SJSA1 (cell line): ENCODE results near the gene PPFIA4. TPM values are rescaled to one million over a fixed set of nuclear protein-coding genes. Genes with fewer than 3 reads are reported as not detected.

ENCODE experiments used
- DNase-seq, 2 experiments: peaks; one replicate each; pipeline ENCODE4 v3.0.0-alpha.2; 2015 to 2020; ENCODE audit warnings: low spot score in 2 of 2, low read depth in 1 of 2
- H3K27ac ChIP-seq: fragments of 250-450 bp; sonication (Bioruptor Pico); 2 replicates; pipeline ENCODE4 v1.5.1; 2020; ENCODE audit warnings: mild to moderate bottlenecking, moderate library complexity
- H3K27me3 ChIP-seq: fragments of 250-450 bp; sonication (Bioruptor Pico); replicated peaks from 2 replicates; pipeline ENCODE4 v1.5.1; 2020; ENCODE audit warnings: mild to moderate bottlenecking, moderate library complexity
- H3K36me3 ChIP-seq: fragments of 250-450 bp; sonication (Bioruptor Pico); 2 replicates; pipeline ENCODE4 v1.5.1; 2020; ENCODE audit warnings: mild to moderate bottlenecking
- H3K4me1 ChIP-seq: fragments of 250-450 bp; sonication (Bioruptor Pico); replicated peaks from 2 replicates; pipeline ENCODE4 v1.6.1; 2021; ENCODE audit warnings: mild to moderate bottlenecking
- H3K4me3 ChIP-seq: fragments of 250-450 bp; sonication (Bioruptor Pico); 2 replicates; pipeline ENCODE4 v1.5.1; 2020; ENCODE audit warnings: mild to moderate bottlenecking
- H3K9me3 ChIP-seq: fragments of 250-450 bp; sonication (Bioruptor Pico); replicated peaks from 2 replicates; pipeline ENCODE4 v1.5.1; 2020; ENCODE audit warnings: mild to moderate bottlenecking
- total RNA-seq: library from RNA; depleted of rRNA; stranded (reverse); fragments of >200 nt; shearing (Covaris generic); gene quantifications from 2 replicates; pipeline ENCODE4 v1.2.3, GENCODE V29; 2014

The PPFIA4 gene
- total RNA-seq, 1 experiment from 2014 or later = not detected

DNA sequence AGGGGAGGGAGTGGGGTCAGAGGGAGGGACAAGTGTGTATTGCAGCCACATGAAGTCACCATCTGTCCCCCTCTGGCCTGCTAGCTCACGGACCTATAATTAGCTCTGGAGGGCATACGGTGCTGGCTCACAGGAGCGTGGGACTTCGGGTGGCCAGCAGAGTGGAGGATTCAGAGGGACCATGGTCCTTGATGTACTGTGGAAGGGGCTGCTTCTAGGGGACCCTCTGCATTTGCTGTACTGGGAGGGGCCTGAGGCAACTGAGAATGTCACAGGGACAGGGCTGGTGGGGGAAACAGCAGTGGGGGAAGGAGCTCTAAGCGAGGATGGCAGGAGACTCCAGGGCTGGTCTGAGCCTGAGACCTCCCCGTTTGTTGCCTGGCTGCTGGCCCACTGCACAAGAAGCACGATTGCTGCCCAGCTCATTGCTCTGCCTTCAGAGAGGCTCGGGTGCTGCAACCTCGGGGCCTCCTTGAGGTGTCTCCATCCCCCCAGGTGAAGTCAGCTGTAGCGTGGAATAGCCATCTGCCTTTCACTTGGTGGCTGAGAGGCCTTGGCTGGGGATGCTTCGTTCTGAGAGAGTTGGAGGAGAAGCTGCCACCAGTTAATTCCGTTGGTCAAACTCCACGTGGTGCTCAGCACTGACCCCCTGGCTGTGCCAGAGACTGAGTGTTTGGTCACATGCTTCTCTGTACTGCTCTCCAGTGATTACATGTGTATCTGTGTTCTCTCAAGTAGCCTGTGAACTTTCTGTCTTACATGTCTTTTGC is 2.7 kb downstream of the PPFIA4 start:
- Histone ChIP-seq H3K4me1 (peaks cover 10% of the 10 kb centered on the region), H3K9me3 (no peaks in the 10 kb centered on the region), H3K27ac (no peak overlapping the region), H3K27me3 (peaks cover 9% of the 10 kb centered on the region), H3K36me3 (peaks cover 6% of the 10 kb centered on the region), H3K4me3 (no peak overlapping the region)
- DNase-seq = no peak

DNA sequence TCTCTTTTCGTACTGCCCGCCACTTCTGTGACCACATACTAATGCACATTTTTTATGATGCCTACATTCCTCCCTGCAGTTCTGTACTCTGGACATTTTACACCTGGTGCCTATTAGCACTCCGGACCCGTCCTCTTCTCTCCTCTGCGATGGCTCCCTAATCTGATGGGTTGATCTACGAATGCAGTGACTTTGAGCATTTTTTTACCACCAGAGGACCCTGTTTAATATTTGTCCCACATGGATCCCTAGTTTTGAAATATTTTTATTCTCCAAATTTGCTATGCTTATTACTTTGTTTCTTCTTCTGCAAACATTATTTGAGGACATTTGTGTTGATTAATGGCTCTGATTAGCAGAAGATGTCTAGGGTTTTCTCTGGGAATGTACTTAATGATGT is 5.2 kb downstream of the PPFIA4 start:
- H3K27me3 ChIP-seq = peaks cover 8% of the 10 kb centered on the region
- no peak overlapping the region for H3K4me3 ChIP-seq
- H3K9me3 ChIP-seq = no peaks in the 10 kb centered on the region
- no peak overlapping the region for H3K27ac ChIP-seq
- DNase-seq = no peak
- no peaks in the 10 kb centered on the region for H3K36me3 ChIP-seq
- H3K4me1 ChIP-seq = peaks cover 4% of the 10 kb centered on the region

DNA sequence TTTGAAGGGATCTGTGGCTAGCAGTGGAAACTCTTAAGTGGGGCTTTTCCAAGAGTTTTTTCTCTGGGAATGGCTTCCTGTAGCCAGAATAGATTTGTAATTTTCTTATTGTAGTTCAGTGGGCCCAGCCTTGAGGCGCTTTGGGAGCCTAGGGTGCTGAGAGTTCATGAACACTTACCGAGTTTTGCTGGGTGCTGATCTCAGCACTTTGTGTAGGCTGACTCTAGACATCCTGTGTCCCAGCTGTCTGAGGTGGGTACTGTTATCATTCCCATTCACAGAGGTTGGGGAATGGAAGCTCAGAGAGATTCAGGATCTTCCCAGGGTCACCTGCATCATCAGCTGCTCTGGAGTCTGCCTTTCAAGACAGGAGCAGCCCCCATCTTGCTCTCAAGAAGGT is 7.0 kb downstream of the PPFIA4 start:
- H3K4me3 ChIP-seq = no peak overlapping the region

GRCh38 chr1:203033917-203034316 is 7.6 kb downstream of the PPFIA4 start:
- Histone ChIP-seq H3K27ac (no peak overlapping the region), H3K36me3 (no peaks in the 10 kb centered on the region), H3K9me3 (no peaks in the 10 kb centered on the region), H3K4me1 (peaks cover 7% of the 10 kb centered on the region), H3K4me3 (no peak overlapping the region), H3K27me3 (0 out of 2 replicates have a peak, but pooled peaks cover 4% of the 10 kb centered on the region)
- peak in 1 of 2 experiments; percentile 17 for DNase-seq

More for the DNA sequence above, 7.0 kb downstream of the PPFIA4 start:
- peaks cover 4% of the 10 kb centered on the region for H3K4me1 ChIP-seq
- 0 out of 2 replicates have a peak, but pooled peaks cover 4% of the 10 kb centered on the region for H3K27me3 ChIP-seq
- H3K9me3 ChIP-seq = no peaks in the 10 kb centered on the region
- H3K27ac ChIP-seq = no peak overlapping the region
- H3K36me3 ChIP-seq = no peaks in the 10 kb centered on the region
- DNase-seq = peak in 1 of 2 experiments; percentile 4

DNA sequence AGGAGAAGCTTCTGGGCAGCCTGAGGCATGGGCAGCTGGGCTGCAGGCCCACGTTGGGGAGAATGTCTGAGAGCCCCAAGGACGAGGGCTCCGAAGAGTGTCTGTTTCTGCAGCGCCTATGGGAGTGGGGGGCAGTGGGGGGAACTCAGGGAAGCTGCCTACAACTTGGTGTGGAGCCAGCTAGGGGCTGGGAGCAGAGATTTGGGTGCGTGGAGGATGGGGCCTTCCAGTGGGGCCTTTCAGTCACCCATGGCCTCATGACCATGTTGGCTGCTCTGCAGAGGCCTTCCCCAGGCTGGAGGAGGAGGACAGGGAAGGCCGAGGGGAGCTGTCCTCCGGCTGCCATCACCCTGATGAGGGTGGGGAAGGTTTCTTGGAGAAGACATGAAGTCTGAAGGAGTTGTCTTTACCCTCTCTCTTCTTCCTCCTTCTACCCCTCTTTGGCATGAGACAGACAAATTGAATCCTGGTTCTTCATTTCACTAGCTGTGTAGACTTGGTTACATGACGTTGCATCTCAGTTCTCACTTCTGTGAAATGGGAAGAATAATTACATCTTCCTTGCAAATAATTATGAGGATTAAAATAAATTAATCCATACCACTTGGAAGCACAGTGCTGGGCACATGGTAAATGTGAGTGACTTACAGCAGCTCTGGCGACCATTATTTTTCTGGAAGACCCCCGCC is 8.3 kb downstream of the PPFIA4 start:
- peak in 1 of 2 experiments; percentile 28 for DNase-seq
- Histone ChIP-seq H3K4me1 (peaks cover 7% of the 10 kb centered on the region), H3K4me3 (no peak overlapping the region), H3K27ac (no peak overlapping the region), H3K27me3 (0 out of 2 replicates have a peak, but pooled peaks cover 4% of the 10 kb centered on the region), H3K36me3 (no peaks in the 10 kb centered on the region), H3K9me3 (no peaks in the 10 kb centered on the region)

- H3K27me3 ChIP-seq = 0 out of 2 replicates have a peak, but pooled peaks cover 4% of the 10 kb centered on the region
- no peak overlapping the region for H3K4me3 ChIP-seq
- H3K36me3 ChIP-seq = no peaks in the 10 kb centered on the region
- no peak for DNase-seq
- H3K27ac ChIP-seq = no peak overlapping the region
- peaks cover 7% of the 10 kb centered on the region for H3K4me1 ChIP-seq
- H3K9me3 ChIP-seq = no peaks in the 10 kb centered on the region
These were observed 9.1 kb downstream of the PPFIA4 start for GRCh38 chr1:203035111-203036000.

- H3K4me1 ChIP-seq = peaks cover 7% of the 10 kb centered on the region
- H3K36me3 ChIP-seq = no peaks in the 10 kb centered on the region
- no peaks in the 10 kb centered on the region for H3K9me3 ChIP-seq
- no peak overlapping the region for H3K27ac ChIP-seq
- no peak for DNase-seq
- 0 out of 2 replicates have a peak, but pooled peaks cover 4% of the 10 kb centered on the region for H3K27me3 ChIP-seq
- no peak overlapping the region for H3K4me3 ChIP-seq
These were observed 9.8 kb downstream of the PPFIA4 start for GRCh38 chr1:203036135-203036534.

- H3K4me1 ChIP-seq = peaks cover 7% of the 10 kb centered on the region
- no peaks in the 10 kb centered on the region for H3K36me3 ChIP-seq
- no peak for DNase-seq
- no peak overlapping the region for H3K4me3 ChIP-seq
- no peak overlapping the region for H3K27ac ChIP-seq
- H3K27me3 ChIP-seq = 0 out of 2 replicates have a peak, but pooled peaks cover 4% of the 10 kb centered on the region
- H3K9me3 ChIP-seq = no peaks in the 10 kb centered on the region
These were observed 10.2 kb downstream of the PPFIA4 start for GRCh38 chr1:203036537-203036936.

DNA sequence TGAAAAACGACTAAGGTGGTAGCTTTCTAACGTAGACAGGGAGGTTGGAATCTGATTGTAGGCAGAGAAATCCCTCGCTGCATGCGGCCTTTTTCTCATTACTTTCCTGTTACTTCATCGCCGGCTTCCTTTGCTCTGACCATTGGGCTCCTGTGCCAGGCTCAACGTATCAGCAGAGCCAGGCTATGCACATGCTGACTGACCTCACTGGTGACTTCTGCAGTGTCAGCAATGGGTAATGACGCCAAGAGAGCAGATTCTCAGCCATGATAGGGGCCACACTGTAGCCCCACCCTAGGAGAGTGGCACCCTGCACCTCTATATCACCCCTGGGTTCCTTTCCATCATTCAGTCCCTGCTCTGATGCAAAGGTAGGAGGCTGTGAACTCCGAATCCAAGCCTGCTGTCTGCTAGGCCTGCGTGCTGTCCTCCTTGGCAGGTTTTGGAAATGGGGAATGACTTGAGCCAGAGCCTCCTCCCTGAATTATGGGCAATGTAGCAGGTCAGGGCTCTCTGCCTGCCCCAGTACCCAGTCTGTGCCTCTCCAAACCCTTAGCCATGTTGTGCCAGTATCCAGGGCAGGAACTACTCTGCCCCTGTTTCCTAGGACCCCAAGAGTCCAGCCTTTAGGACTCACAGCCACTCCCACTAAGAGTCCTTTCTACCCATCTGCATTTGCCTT is 11.4 kb downstream of the PPFIA4 start:
- 0 out of 2 replicates have a peak, but pooled peaks cover 4% of the 10 kb centered on the region for H3K27me3 ChIP-seq
- H3K36me3 ChIP-seq = no peaks in the 10 kb centered on the region
- H3K27ac ChIP-seq = no peak overlapping the region
- H3K9me3 ChIP-seq = no peaks in the 10 kb centered on the region
- peaks cover 7% of the 10 kb centered on the region for H3K4me1 ChIP-seq
- DNase-seq = no peak
- no peak overlapping the region for H3K4me3 ChIP-seq

- H3K9me3 ChIP-seq = no peaks in the 10 kb centered on the region
- H3K27ac ChIP-seq = no peak overlapping the region
- H3K4me1 ChIP-seq = peaks cover 7% of the 10 kb centered on the region
- no peak overlapping the region for H3K4me3 ChIP-seq
- no peaks in the 10 kb centered on the region for H3K36me3 ChIP-seq
- 0 out of 2 replicates have a peak, but pooled peaks cover 4% of the 10 kb centered on the region for H3K27me3 ChIP-seq
- DNase-seq = peak in 1 of 2 experiments; percentile 38
These were observed 12.0 kb downstream of the PPFIA4 start for GRCh38 chr1:203038217-203038741.

- DNase-seq = peak; percentile 48 to 68
- peaks cover 7% of the 10 kb centered on the region for H3K4me1 ChIP-seq
- no peaks in the 10 kb centered on the region for H3K9me3 ChIP-seq
- H3K27ac ChIP-seq = no peak overlapping the region
- no peaks in the 10 kb centered on the region for H3K36me3 ChIP-seq
- H3K27me3 ChIP-seq = 0 out of 2 replicates have a peak, but pooled peaks cover 4% of the 10 kb centered on the region
- no peak overlapping the region for H3K4me3 ChIP-seq
These were observed 12.8 kb downstream of the PPFIA4 start for GRCh38 chr1:203038891-203039608.
